ENCODE results near the gene MCM3AP.

The MCM3AP gene

GRCh38 chr21:46285206-46285661, at the start of gene MCM3AP:
MCM3AP (minus strand) TSS chr21:46285611; CDS start chr21:46285286, 325 bp downstream.
- no peak for DNase-seq

GRCh38 chr21:46334351-46335140, 49.1 kb upstream of the MCM3AP start:
- DNase-seq, result no peak

GRCh38 chr21:46329796-46330195, 44.4 kb upstream of the MCM3AP start:
- no peak for DNase-seq

GRCh38 chr21:46328151-46328550, 42.7 kb upstream of the MCM3AP start:
- no peak for DNase-seq

GRCh38 chr21:46327711-46328110, 42.3 kb upstream of the MCM3AP start:
- DNase-seq, result no peak

- peak in 2 of 3 experiments; percentile 19 to 70 for DNase-seq
Measured at GRCh38 chr21:46326110-46326703, 40.8 kb upstream of the MCM3AP start.

GRCh38 chr21:46325073-46325912, 39.9 kb upstream of the MCM3AP start:
- peak; percentile 37 to 88 (median 85) for DNase-seq

- DNase-seq, result peak; percentile 88 to 95 (median 94)
Measured at GRCh38 chr21:46324390-46325072, 39.1 kb upstream of the MCM3AP start.

GRCh38 chr21:46323710-46324389, 38.4 kb upstream of the MCM3AP start, which contains the start of the genes C21orf58 and PCNT:
C21orf58 (minus strand) TSS chr21:46323870; CDS start chr21:46322738, 1,132 bp downstream.
PCNT (plus strand) TSS chr21:46324156; CDS start chr21:46324229, 73 bp downstream.
- DNase-seq, result peak; percentile 99

- peak in 2 of 3 experiments; percentile 78 to 83 for DNase-seq
Measured at GRCh38 chr21:46323227-46323709, 37.9 kb upstream of the MCM3AP start.

- peak; percentile 14 to 69 (median 54) for DNase-seq
Measured at GRCh38 chr21:46322351-46323226, 37.2 kb upstream of the MCM3AP start.

GRCh38 chr21:46320331-46320801, 35.0 kb upstream of the MCM3AP start:
- no peak for DNase-seq

- DNase-seq, result peak in 1 of 3 experiments; percentile 18
Measured at GRCh38 chr21:46319186-46319585, 33.8 kb upstream of the MCM3AP start.

- DNase-seq, result no peak
Measured at GRCh38 chr21:46318464-46318845, 33.0 kb upstream of the MCM3AP start.

- peak; percentile 81 to 97 (median 93) for DNase-seq
Measured at GRCh38 chr21:46317710-46318463, 32.5 kb upstream of the MCM3AP start.

- DNase-seq, result no peak
Measured at GRCh38 chr21:46316708-46317324, 31.4 kb upstream of the MCM3AP start.

GRCh38 chr21:46314441-46315020, 29.1 kb upstream of the MCM3AP start:
- DNase-seq, result no peak

GRCh38 chr21:46312949-46313348, 27.5 kb upstream of the MCM3AP start:
- DNase-seq, result no peak

GRCh38 chr21:46311568-46311967, 26.2 kb upstream of the MCM3AP start:
- no peak for DNase-seq

All from NCI-H1417 (cell line).